ENCODE measurements around the gene POLR1G. TPM values are rescaled to one million over a fixed set of nuclear protein-coding genes. Genes with fewer than 3 reads are reported as not detected.

The POLR1G gene
- total RNA-seq, 2 donors from 2014 or later = 6.6 to 8.9 TPM

GRCh38 chr19:45450012-45450333 is 43.5 kb downstream of the POLR1G start:
- no peaks in the 10 kb centered on the region for H3K9me3 ChIP-seq
- intact Hi-C loops (cut with DNase I) = no loop called here
- TF ChIP-seq POLR2A (IDR thresholded peaks at IDR 0.05) (no peak), CTCF (IDR thresholded peaks at IDR 0.05) (no peak), POLR2AphosphoS5 (IDR thresholded peaks at IDR 0.05) (no peak)
- DNase-seq (ENCODE audit: low spot score) = no peak
- H3K4me3 ChIP-seq = peak overlapping the region; percentile 49 to 54
- H3K27me3 ChIP-seq (replicated peaks; ENCODE audit: insufficient read depth) = no peaks in the 10 kb centered on the region
- no peaks in the 10 kb centered on the region for H3K36me3 ChIP-seq
- 31% methylated on average over 5 of the region's 5 CpGs for WGBS
- H3K27ac ChIP-seq = peak overlapping the region; percentile 70 to 92
- H3K4me1 ChIP-seq (replicated peaks) = no peaks in the 10 kb centered on the region

GRCh38 chr19:45451131-45451849 is 44.8 kb downstream of the POLR1G start:
- Histone ChIP-seq H3K36me3 (no peaks in the 10 kb centered on the region), H3K4me1 (replicated peaks) (peaks cover 10% of the 10 kb centered on the region), H3K9me3 (no peaks in the 10 kb centered on the region), H3K27ac (peak overlapping the region; percentile 92 to 96), H3K27me3 (replicated peaks; ENCODE audit: insufficient read depth) (no peaks in the 10 kb centered on the region), H3K4me3 (peak overlapping the region; percentile 49 to 54)
- TF ChIP-seq POLR2A (IDR thresholded peaks at IDR 0.05) = no peak
- TF ChIP-seq POLR2AphosphoS5 (IDR thresholded peaks at IDR 0.05) = peak; percentile 41
- TF ChIP-seq CTCF (IDR thresholded peaks at IDR 0.05) = no peak
- no peak for DNase-seq (ENCODE audit: low spot score)
- intact Hi-C loops (cut with DNase I) = no loop called here
- WGBS = 4% methylated on average over 25 of the region's 28 CpGs

- H3K4me3 ChIP-seq = no peak overlapping the region
- WGBS = 73% methylated on average over 12 of the region's 12 CpGs
- no peaks in the 10 kb centered on the region for H3K36me3 ChIP-seq
- no peaks in the 10 kb centered on the region for H3K27me3 ChIP-seq (replicated peaks; ENCODE audit: insufficient read depth)
- no peak for DNase-seq (ENCODE audit: low spot score)
- no peaks in the 10 kb centered on the region for H3K9me3 ChIP-seq
- peaks cover 10% of the 10 kb centered on the region for H3K4me1 ChIP-seq (replicated peaks)
- TF ChIP-seq POLR2A (IDR thresholded peaks at IDR 0.05) = no peak
- TF ChIP-seq POLR2AphosphoS5 (IDR thresholded peaks at IDR 0.05) = no peak
- TF ChIP-seq CTCF (IDR thresholded peaks at IDR 0.05) = no peak
- H3K27ac ChIP-seq = peak overlapping the region; percentile 92 to 96
- intact Hi-C loops (cut with DNase I) = no loop called here
Observed at GRCh38 chr19:45451850-45452387, 45.5 kb downstream of the POLR1G start.

GRCh38 chr19:45455707-45456499 is 49.5 kb downstream of the POLR1G start:
- peak overlapping the region in 1 of 2 donors; percentile 9 for H3K4me3 ChIP-seq
- 13% methylated on average over 27 of the region's 27 CpGs for WGBS
- peak; percentile 94 for TF ChIP-seq POLR2AphosphoS5 (IDR thresholded peaks at IDR 0.05)
- TF ChIP-seq POLR2A (IDR thresholded peaks at IDR 0.05) = peak; percentile 24
- TF ChIP-seq CTCF (IDR thresholded peaks at IDR 0.05) = peak in 2 of 4 experiments; percentile 30
- no peaks in the 10 kb centered on the region for H3K36me3 ChIP-seq
- no peaks in the 10 kb centered on the region for H3K27me3 ChIP-seq (replicated peaks; ENCODE audit: insufficient read depth)
- intact Hi-C loops (cut with DNase I) = no loop called here
- DNase-seq (ENCODE audit: low spot score) = peak; percentile 94
- H3K4me1 ChIP-seq (replicated peaks) = peaks cover 10% of the 10 kb centered on the region
- peak overlapping the region; percentile 75 to 86 for H3K27ac ChIP-seq
- no peaks in the 10 kb centered on the region for H3K9me3 ChIP-seq

All from prostate gland (tissue), 2 donors.